GM19324 (cell line): ENCODE measurements around the gene SDHA.
"Not testable (repeated sequence)": the region's sequence is repeated elsewhere in the genome, so short reads cannot be mapped to it uniquely, and the experiment has no call there.

Experiments
- ATAC-seq: cut with Tn5 transposase; IDR thresholded peaks from one replicate; pipeline ENCODE4 v1.9.1; 2021; ENCODE audit warnings: mild to moderate bottlenecking, moderate library complexity; ENCODE audit not compliant: unreplicated experiment, low FRiP score

Gene SDHA

GRCh38 chr5:296207-296606 is 78.1 kb downstream of the SDHA start:
- ATAC-seq: not testable (repeated sequence)

GRCh38 chr5:296954-297353 is 78.8 kb downstream of the SDHA start:
- not testable (repeated sequence) for ATAC-seq

- not testable (repeated sequence) for ATAC-seq
Measured at GRCh38 chr5:297448-297847, 79.3 kb downstream of the SDHA start.

GRCh38 chr5:297991-298736 is 80.0 kb downstream of the SDHA start:
- ATAC-seq: not testable (repeated sequence)

- no peak for ATAC-seq
Measured at GRCh38 chr5:298737-299125, 80.6 kb downstream of the SDHA start.

- ATAC-seq: not testable (repeated sequence)
Measured at GRCh38 chr5:299921-300320, 81.8 kb downstream of the SDHA start.

- not testable (repeated sequence) for ATAC-seq
Measured at GRCh38 chr5:300691-301435, 82.7 kb downstream of the SDHA start.

GRCh38 chr5:302416-302815 is 84.3 kb downstream of the SDHA start:
- ATAC-seq: not testable (repeated sequence)

- no peak for ATAC-seq
Measured at GRCh38 chr5:302966-303365, 84.8 kb downstream of the SDHA start.

GRCh38 chr5:303741-304140 is 85.6 kb downstream of the SDHA start:
- ATAC-seq: not testable (repeated sequence)

- no peak for ATAC-seq
Measured at GRCh38 chr5:305050-305449, 86.9 kb downstream of the SDHA start.

- no peak for ATAC-seq
Measured at GRCh38 chr5:305459-305858, 87.3 kb downstream of the SDHA start.

- ATAC-seq: no peak
Measured at GRCh38 chr5:306011-306805, 88.1 kb downstream of the SDHA start.
